ENCODE measurements around the gene KLHL13.
"Not testable (repeated sequence)": the region's sequence is repeated elsewhere in the genome, so short reads cannot be mapped to it uniquely, and the experiment has no call there.

The KLHL13 gene

DNA sequence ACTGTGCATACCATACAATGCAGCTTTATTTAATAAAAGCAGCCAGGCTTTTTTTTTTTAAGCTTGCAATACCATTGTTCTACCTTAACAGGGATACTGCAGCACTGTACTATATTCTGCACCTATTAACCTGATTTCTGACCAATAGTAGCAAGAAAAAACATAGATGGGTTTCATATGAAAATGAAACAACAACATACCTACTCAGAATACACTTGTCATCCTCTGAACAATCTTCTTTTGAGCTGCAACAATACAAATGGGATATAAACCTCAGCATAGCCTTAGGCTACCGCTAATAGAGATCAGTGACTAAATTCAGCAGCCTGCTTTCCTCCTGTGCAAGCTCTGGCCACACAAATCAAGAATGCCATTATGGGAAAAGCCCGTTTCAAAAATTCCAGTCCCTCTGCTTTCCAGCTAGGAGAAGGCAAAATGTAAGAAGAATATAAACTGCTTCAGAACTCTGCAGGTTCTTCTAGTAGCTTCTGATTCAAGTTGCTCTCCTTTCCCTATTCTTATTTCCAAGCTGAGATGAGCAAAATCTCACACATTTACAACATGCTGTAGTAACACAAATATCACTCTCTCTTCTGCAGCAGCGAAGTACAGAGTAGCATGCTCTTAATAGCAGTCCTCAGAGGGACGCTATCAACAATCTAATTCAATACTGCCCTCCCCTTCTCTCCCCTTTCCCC is 143.4 kb downstream of the KLHL13 start:
- no peaks in the 10 kb centered on the region for H3K27me3 ChIP-seq (replicated peaks; ENCODE audit: control insufficient read depth, insufficient read depth, low read length)
- TF ChIP-seq, protein P1, sequence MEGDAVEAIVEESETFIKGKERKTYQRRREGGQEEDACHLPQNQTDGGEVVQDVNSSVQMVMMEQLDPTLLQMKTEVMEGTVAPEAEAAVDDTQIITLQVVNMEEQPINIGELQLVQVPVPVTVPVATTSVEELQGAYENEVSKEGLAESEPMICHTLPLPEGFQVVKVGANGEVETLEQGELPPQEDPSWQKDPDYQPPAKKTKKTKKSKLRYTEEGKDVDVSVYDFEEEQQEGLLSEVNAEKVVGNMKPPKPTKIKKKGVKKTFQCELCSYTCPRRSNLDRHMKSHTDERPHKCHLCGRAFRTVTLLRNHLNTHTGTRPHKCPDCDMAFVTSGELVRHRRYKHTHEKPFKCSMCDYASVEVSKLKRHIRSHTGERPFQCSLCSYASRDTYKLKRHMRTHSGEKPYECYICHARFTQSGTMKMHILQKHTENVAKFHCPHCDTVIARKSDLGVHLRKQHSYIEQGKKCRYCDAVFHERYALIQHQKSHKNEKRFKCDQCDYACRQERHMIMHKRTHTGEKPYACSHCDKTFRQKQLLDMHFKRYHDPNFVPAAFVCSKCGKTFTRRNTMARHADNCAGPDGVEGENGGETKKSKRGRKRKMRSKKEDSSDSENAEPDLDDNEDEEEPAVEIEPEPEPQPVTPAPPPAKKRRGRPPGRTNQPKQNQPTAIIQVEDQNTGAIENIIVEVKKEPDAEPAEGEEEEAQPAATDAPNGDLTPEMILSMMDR (IDR thresholded peaks at IDR 0.05; ENCODE audit: insufficient read depth, low read length, poor library complexity, severe bottlenecking) = no peak
- H3K36me3 ChIP-seq (ENCODE audit: control insufficient read depth, insufficient read depth, low read length) = no peaks in the 10 kb centered on the region
- peak; percentile 6 for DNase-seq (ENCODE audit: extremely low read depth, insufficient read length)
- no peak overlapping the region for H3K4me3 ChIP-seq (replicated peaks; ENCODE audit: low read depth, low read length)

DNA sequence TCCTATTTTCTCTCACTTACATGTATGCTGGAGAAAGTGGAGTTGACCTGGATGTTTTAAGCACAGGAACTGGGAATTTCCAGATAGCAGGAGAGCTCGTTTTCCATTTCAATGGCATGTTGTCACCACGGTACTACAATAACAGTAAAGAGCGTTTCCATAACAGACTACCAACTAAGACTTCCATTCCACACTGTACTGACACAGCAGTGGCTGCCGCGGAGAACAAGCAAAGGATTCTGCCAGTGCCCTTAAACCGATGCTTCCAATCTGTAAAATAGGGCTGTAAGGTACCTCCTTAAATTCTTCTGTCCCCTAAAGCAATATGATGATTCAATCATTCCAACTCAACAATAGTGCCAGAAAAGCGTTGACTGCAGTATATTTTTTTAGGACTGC is 143.9 kb downstream of the KLHL13 start:
- DNase-seq (ENCODE audit: extremely low read depth, insufficient read length) = no peak
- Histone ChIP-seq H3K4me3 (replicated peaks; ENCODE audit: low read depth, low read length) (no peak overlapping the region), H3K27me3 (replicated peaks; ENCODE audit: control insufficient read depth, insufficient read depth, low read length) (no peaks in the 10 kb centered on the region), H3K36me3 (ENCODE audit: control insufficient read depth, insufficient read depth, low read length) (no peaks in the 10 kb centered on the region)
- TF ChIP-seq, protein P1 (IDR thresholded peaks at IDR 0.05; ENCODE audit: insufficient read depth, low read length, poor library complexity, severe bottlenecking) = no peak

DNA sequence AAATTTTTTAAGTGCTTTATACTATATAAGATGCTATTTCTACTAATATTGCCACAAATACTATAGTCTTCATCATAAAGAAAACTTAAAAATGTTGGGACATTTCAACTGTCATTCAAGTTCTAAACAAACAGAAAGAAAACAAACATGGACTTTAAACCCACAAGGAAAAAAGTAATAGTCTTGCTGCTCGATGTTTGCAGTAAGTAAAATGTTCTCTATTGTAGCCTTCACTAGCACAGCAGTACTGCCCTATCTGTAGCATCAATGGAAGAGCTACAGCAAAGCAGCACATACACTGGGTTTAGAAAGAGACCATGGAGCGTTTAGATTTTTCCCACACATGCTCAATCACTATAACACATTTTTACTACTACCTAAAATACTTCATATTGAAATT is 146.8 kb downstream of the KLHL13 start:
- DNase-seq (ENCODE audit: extremely low read depth, insufficient read length) = no peak
- Histone ChIP-seq H3K36me3 (ENCODE audit: control insufficient read depth, insufficient read depth, low read length) (no peaks in the 10 kb centered on the region), H3K4me3 (replicated peaks; ENCODE audit: low read depth, low read length) (no peak overlapping the region), H3K27me3 (replicated peaks; ENCODE audit: control insufficient read depth, insufficient read depth, low read length) (no peaks in the 10 kb centered on the region)
- TF ChIP-seq, protein P1 (IDR thresholded peaks at IDR 0.05; ENCODE audit: insufficient read depth, low read length, poor library complexity, severe bottlenecking) = no peak

DNA sequence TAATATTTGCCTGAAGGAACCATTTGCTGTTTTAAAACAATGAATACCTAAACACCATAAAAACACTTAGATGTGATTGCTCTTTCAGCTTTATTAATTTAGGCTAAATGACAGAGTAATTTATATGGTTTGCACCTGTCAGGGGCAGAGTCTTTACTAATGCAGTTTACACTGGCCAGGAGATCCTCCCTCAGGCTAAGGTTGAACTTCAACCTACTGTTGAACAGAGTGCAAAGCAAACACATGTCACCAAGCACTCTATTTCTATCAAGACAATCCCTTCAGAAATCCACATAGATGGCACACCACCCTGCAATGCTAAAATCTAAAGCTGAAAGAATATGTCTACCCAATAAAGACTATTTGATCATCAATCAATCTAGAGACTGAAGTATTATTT is 147.3 kb downstream of the KLHL13 start:
- TF ChIP-seq, protein P1 (IDR thresholded peaks at IDR 0.05; ENCODE audit: insufficient read depth, low read length, poor library complexity, severe bottlenecking) = no peak
- Histone ChIP-seq H3K4me3 (replicated peaks; ENCODE audit: low read depth, low read length) (no peak overlapping the region), H3K27me3 (replicated peaks; ENCODE audit: control insufficient read depth, insufficient read depth, low read length) (no peaks in the 10 kb centered on the region), H3K36me3 (ENCODE audit: control insufficient read depth, insufficient read depth, low read length) (no peaks in the 10 kb centered on the region)
- DNase-seq (ENCODE audit: extremely low read depth, insufficient read length) = no peak

DNA sequence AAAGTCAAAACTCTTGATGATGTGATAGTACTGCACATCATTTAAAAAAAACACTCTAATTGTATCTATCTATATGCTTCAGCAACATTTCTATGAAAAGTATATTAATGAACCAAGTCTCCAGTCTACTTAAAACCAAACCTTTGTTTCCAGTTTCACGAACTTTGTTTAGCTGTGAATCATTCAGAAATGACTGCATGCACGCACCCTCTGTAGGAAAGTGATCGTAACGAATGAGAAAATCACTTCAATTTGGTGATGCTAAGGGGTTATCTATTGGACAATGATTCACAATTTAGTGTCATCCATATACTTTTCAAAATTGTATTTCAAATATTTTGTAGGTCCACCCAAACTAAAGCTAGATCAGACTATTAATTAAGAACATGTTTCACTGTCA is 157.6 kb downstream of the KLHL13 start:
- TF ChIP-seq, protein P1 (IDR thresholded peaks at IDR 0.05; ENCODE audit: insufficient read depth, low read length, poor library complexity, severe bottlenecking) = no peak
- no peak for DNase-seq (ENCODE audit: extremely low read depth, insufficient read length)
- Histone ChIP-seq H3K36me3 (ENCODE audit: control insufficient read depth, insufficient read depth, low read length) (no peaks in the 10 kb centered on the region), H3K27me3 (replicated peaks; ENCODE audit: control insufficient read depth, insufficient read depth, low read length) (no peaks in the 10 kb centered on the region), H3K4me3 (replicated peaks; ENCODE audit: low read depth, low read length) (no peak overlapping the region)

DNA sequence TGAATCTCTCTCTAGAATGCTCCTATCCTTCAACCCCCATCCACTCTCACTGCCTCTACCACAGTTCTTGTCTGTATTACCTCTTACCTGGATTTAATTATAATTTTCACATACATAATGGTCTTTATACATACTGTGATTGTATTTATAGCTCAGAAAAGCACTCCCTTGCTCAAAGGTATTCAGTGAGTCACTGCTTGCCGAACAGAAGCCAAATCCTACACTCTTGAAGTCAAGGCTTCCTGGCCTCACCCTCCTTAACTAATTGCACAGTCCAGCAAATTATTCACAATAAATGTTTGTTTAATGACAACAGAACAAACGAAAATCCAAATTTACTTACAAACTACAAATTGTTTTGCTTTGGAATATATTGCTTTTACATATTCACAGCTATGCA is 159.5 kb downstream of the KLHL13 start:
- H3K4me3 ChIP-seq (replicated peaks; ENCODE audit: low read depth, low read length) = no peak overlapping the region

GRCh38 chrX:117939296-117939695 is 177.3 kb downstream of the KLHL13 start:
- DNase-seq (ENCODE audit: extremely low read depth, insufficient read length); H3K4me3 ChIP-seq (replicated peaks; ENCODE audit: low read depth, low read length): not testable (repeated sequence)

More for the DNA sequence above, 159.5 kb downstream of the KLHL13 start:
- TF ChIP-seq, protein P1 (IDR thresholded peaks at IDR 0.05; ENCODE audit: insufficient read depth, low read length, poor library complexity, severe bottlenecking) = no peak
- Histone ChIP-seq H3K36me3 (ENCODE audit: control insufficient read depth, insufficient read depth, low read length) (no peaks in the 10 kb centered on the region), H3K27me3 (replicated peaks; ENCODE audit: control insufficient read depth, insufficient read depth, low read length) (no peaks in the 10 kb centered on the region)
- no peak for DNase-seq (ENCODE audit: extremely low read depth, insufficient read length)

More at GRCh38 chrX:117939296-117939695, 177.3 kb downstream of the KLHL13 start:
- not testable (repeated sequence) for H3K27me3 ChIP-seq (replicated peaks; ENCODE audit: control insufficient read depth, insufficient read depth, low read length); H3K36me3 ChIP-seq (ENCODE audit: control insufficient read depth, insufficient read depth, low read length)

Data from GM06990 (cell line).